HL-60 (cell line): ENCODE results near the gene DZIP3.

Experiments
- CTCF ChIP-seq: IDR thresholded peaks from one replicate; pipeline ENCODE4 v1.5.1; 2011; ENCODE audit warnings: low read length, control low read depth, inconsistent platforms; ENCODE audit not compliant: insufficient read depth
- GABPA ChIP-seq: IDR thresholded peaks from 2 replicates; pipeline ENCODE4 v1.6.1; 2012; ENCODE audit warnings: low read depth
- POLR2AphosphoS5 ChIP-seq: IDR thresholded peaks from 2 replicates; pipeline ENCODE4 v1.6.1; 2012; ENCODE audit warnings: low read depth
- REST ChIP-seq: IDR thresholded peaks from 2 replicates; pipeline ENCODE4 v1.6.1; 2012; ENCODE audit warnings: low read depth; ENCODE audit not compliant: insufficient replicate concordance
- SPI1 ChIP-seq: IDR thresholded peaks from 2 replicates; pipeline ENCODE4 v1.6.1; 2012; ENCODE audit warnings: low read depth, mild to moderate bottlenecking, borderline replicate concordance

GRCh38 chr3:108664266-108664665 is 74.7 kb downstream of the DZIP3 start:
- TF ChIP-seq POLR2AphosphoS5 (no peak), CTCF (no peak), GABPA (no peak), REST (no peak), SPI1 (no peak)
